ENCODE data around the gene DNAH1. TPM values are rescaled to one million over a fixed set of nuclear protein-coding genes. Genes with fewer than 3 reads are reported as not detected.
A peak's percentile ranks its signal among the peaks of the same experiment; 100 is the strongest.

Gene DNAH1
- total and polyA plus RNA-seq, 2 of the 13 experiments (the other 11 are each of a cell fraction or from before 2014, with no cell fraction given) = 0.64 to 3.5 TPM

DNA sequence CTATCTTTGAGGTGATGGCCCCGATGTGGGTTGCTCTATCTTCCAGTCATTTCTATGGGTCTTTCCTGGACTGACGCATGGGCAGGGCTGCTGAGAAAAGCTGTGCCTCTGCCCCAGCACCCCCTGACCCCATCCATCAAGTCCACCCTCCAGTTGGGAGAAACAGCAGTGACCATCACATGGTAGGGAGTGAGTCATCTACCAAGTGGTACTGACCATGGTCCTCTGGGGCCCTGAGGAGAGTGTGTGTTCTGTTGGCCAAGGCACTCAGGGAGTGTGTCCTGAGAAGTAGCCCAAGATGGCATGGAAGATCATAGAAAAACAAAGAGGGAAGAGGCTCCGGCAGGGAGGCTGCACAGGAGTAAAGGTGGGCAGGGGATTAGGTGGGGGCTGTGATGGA lies 1.6 kb upstream of the DNAH1 start:
- no peak overlapping the region for H2AFZ ChIP-seq (ENCODE audit: low read length)
- H3K79me2 ChIP-seq (ENCODE audit: insufficient read depth, low read length) = no peaks in the 10 kb centered on the region
- no peaks in the 10 kb centered on the region; a peak in 1 of 5 replicates for H3K27me3 ChIP-seq (ENCODE audit: control insufficient read depth in 1 of 2, insufficient read depth in 2 of 2, low read length in 2 of 2)
- DNase-seq (ENCODE audit: low spot score) (no peak), FAIRE-seq (no peak), ATAC-seq (no peak)
- H3K9ac ChIP-seq (ENCODE audit: insufficient read depth, low read depth, low read length) = no peak overlapping the region
- no peak overlapping the region for H3K4me3 ChIP-seq (replicated peaks in 1 of 3; ENCODE audit: insufficient read depth in 1 of 3, low read depth in 2 of 3, low read length in 3 of 3)
- WGBS (ENCODE audit: low lambda C conversion rate) = 82% methylated on average over 3 of the region's 3 CpGs
- no peaks in the 10 kb centered on the region for H3K36me3 ChIP-seq (replicated peaks in 1 of 2; ENCODE audit: control insufficient read depth in 1 of 2, insufficient read depth in 2 of 2, low read length in 2 of 2)
- H4K20me1 ChIP-seq (ENCODE audit: insufficient read depth, low read length) = peaks cover 3% of the 10 kb centered on the region; the same call in 1 of the 2 replicates
- H3K27ac ChIP-seq (ENCODE audit: extremely low read length, insufficient read depth, low read length) = no peak overlapping the region
- intact Hi-C loops (cut with micrococcal nuclease; ENCODE audit: unreplicated experiment) = no loop called here
- no peaks in the 10 kb centered on the region for H3K9me3 ChIP-seq (ENCODE audit: low read length)
- in situ Hi-C loops (cut with HindIII; ENCODE audit: extremely low pct_ligation_motif_present, low pct_unique_long_range_greater_than_20kb) = no loop called here
- ChIA-PET POLR2A (interaction anchor here (0.9 kb wide), 1 partner anchor 77 kb away, joined by 3 read pairs; no protein-coding TSS in a partner anchor), CTCF (ENCODE audit: low intra/inter-chr PET ratio, low total read pairs) (no interaction called here)
- BruUV-seq (replicated peaks) = no TSS peak
- TF ChIP-seq FOSL2 (CRISPR knock-in tag; IDR thresholded peaks at IDR 0.05) = peak; percentile 49; the same call in 1 of the 2 replicates
- TF ChIP-seq IKZF4 (CRISPR knock-in tag; IDR thresholded peaks at IDR 0.05; ENCODE audit: borderline replicate concordance, low read depth, not compliant biosample characterization) = no peak
- no peak for TF ChIP-seq ZNF343 (CRISPR knock-in tag; IDR thresholded peaks at IDR 0.05)
- H3K4me2 ChIP-seq (ENCODE audit: low read depth, low read length) = no peak overlapping the region
- H3K4me1 ChIP-seq (ENCODE audit: insufficient read depth, low read length) = peaks cover 26% of the 10 kb centered on the region

DNA sequence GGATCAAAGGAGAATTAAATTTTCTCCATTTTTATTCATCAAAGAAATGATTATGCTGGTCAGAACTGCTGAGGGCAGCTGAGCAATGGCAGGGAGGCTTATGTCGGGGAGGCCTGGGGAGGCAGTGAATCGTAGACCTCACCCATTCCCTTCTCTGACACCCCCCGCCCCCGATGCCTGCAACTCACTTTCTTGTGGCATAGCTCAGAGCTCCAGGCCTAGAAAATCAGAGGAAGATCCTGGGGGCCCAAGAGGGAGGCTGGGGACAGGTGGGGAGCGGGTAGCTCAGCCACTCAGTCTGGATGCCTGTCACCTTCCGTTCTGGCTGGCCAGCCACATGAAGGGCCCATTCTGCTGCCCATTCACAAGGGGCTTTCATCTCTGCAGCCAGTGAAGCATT lies 1.1 kb upstream of the DNAH1 start:
- 88% methylated on average over 6 of the region's 6 CpGs for WGBS (ENCODE audit: low lambda C conversion rate)
- Histone ChIP-seq H3K4me1 (ENCODE audit: insufficient read depth, low read length) (peaks cover 26% of the 10 kb centered on the region), H3K27ac (ENCODE audit: extremely low read length, insufficient read depth, low read length) (no peak overlapping the region), H2AFZ (ENCODE audit: low read length) (no peak overlapping the region), H3K27me3 (ENCODE audit: control insufficient read depth in 1 of 2, insufficient read depth in 2 of 2, low read length in 2 of 2) (no peaks in the 10 kb centered on the region; a peak in 1 of 5 replicates), H3K4me3 (replicated peaks in 1 of 3; ENCODE audit: insufficient read depth in 1 of 3, low read depth in 2 of 3, low read length in 3 of 3) (no peak overlapping the region), H3K9ac (ENCODE audit: insufficient read depth, low read depth, low read length) (no peak overlapping the region), H3K9me3 (ENCODE audit: low read length) (no peaks in the 10 kb centered on the region), H4K20me1 (ENCODE audit: insufficient read depth, low read length) (peaks cover 3% of the 10 kb centered on the region; the same call in 1 of the 2 replicates), H3K4me2 (ENCODE audit: low read depth, low read length) (no peak overlapping the region), H3K79me2 (ENCODE audit: insufficient read depth, low read length) (no peaks in the 10 kb centered on the region), H3K36me3 (replicated peaks in 1 of 2; ENCODE audit: control insufficient read depth in 1 of 2, insufficient read depth in 2 of 2, low read length in 2 of 2) (no peaks in the 10 kb centered on the region)
- DNase-seq (ENCODE audit: low spot score) (no peak), FAIRE-seq (no peak), ATAC-seq (no peak)
- no TSS peak for BruUV-seq (replicated peaks)
- CTCF ChIA-PET (ENCODE audit: low intra/inter-chr PET ratio, low total read pairs) = no interaction called here
- no peak for TF ChIP-seq FOSL1 (CRISPR knock-in tag; IDR thresholded peaks at IDR 0.05; ENCODE audit: borderline replicate concordance)
- TF ChIP-seq DRAP1 (CRISPR knock-in tag; IDR thresholded peaks at IDR 0.05) = no peak
- no peak for TF ChIP-seq MAFG (CRISPR knock-in tag; IDR thresholded peaks at IDR 0.05)
- TF ChIP-seq, protein P1, sequence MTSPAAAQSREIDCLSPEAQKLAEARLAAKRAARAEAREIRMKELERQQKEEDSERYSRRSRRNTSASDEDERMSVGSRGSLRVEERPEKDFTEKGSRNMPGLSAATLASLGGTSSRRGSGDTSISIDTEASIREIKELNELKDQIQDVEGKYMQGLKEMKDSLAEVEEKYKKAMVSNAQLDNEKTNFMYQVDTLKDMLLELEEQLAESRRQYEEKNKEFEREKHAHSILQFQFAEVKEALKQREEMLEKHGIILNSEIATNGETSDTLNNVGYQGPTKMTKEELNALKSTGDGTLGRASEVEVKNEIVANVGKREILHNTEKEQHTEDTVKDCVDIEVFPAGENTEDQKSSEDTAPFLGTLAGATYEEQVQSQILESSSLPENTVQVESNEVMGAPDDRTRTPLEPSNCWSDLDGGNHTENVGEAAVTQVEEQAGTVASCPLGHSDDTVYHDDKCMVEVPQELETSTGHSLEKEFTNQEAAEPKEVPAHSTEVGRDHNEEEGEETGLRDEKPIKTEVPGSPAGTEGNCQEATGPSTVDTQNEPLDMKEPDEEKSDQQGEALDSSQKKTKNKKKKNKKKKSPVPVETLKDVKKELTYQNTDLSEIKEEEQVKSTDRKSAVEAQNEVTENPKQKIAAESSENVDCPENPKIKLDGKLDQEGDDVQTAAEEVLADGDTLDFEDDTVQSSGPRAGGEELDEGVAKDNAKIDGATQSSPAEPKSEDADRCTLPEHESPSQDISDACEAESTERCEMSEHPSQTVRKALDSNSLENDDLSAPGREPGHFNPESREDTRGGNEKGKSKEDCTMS (CRISPR knock-in tag; conservative IDR thresholded peaks at IDR 0.05) = no peak
- TF ChIP-seq, protein P2, sequence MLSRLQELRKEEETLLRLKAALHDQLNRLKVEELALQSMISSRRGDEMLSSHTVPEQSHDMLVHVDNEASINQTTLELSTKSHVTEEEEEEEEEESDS (CRISPR knock-in tag; IDR thresholded peaks at IDR 0.05; ENCODE audit: borderline replicate concordance) = no peak
- no peak for TF ChIP-seq ZFP91 (CRISPR knock-in tag; IDR thresholded peaks at IDR 0.05; ENCODE audit: borderline replicate concordance)
- no peak for TF ChIP-seq EHMT2 (IDR thresholded peaks at IDR 0.05; ENCODE audit: borderline replicate concordance, low read depth, low read length)
- TF ChIP-seq HOXA5 (CRISPR knock-in tag; IDR thresholded peaks at IDR 0.05) = no peak
- no peak for TF ChIP-seq ZNF567 (CRISPR knock-in tag; IDR thresholded peaks at IDR 0.05; ENCODE audit: borderline replicate concordance)
- TF ChIP-seq MAF1 (CRISPR knock-in tag; IDR thresholded peaks at IDR 0.05; ENCODE audit: borderline replicate concordance) = no peak
- POLR2A ChIA-PET = no interaction called here
- intact Hi-C loops (cut with micrococcal nuclease; ENCODE audit: unreplicated experiment) (no loop called here), in situ Hi-C loops (cut with HindIII; ENCODE audit: extremely low pct_ligation_motif_present, low pct_unique_long_range_greater_than_20kb) (no loop called here)
